Glomerular endothelial cell (primary cell): ENCODE results near the gene SRF. TPM values are rescaled to one million over a fixed set of nuclear protein-coding genes. Genes with fewer than 3 reads are reported as not detected.

Experiments used
- total RNA-seq: library from RNA; depleted of rRNA; stranded (reverse); fragments of >200 nt; gene quantifications from 2 replicates; pipeline ENCODE4 v1.2.3, GENCODE V29; 2015

The SRF gene
- total RNA-seq, 1 donor from 2014 or later: 31.4 TPM

Other genes starting within 250 kb of the SRF start
- 52.2 and 58.1 TPM in 2 replicates for gene CNPY3, start 241.8 kb upstream of the SRF start, total RNA-seq
- gene GNMT, start 210.5 kb upstream of the SRF start, total RNA-seq: not detected in 2 replicates
- gene PEX6, start 192.1 kb upstream of the SRF start, total RNA-seq: 22.3 and 22.5 TPM in 2 replicates
- 56.4 and 60.8 TPM in 2 replicates for gene PPP2R5D, start 186.7 kb upstream of the SRF start, total RNA-seq
- gene MEA1, start 157.3 kb upstream of the SRF start, total RNA-seq: 50.8 and 53.2 TPM in 2 replicates
- gene KLHDC3, start 157.0 kb upstream of the SRF start, total RNA-seq: 88.4 and 88.6 TPM in 2 replicates
- 83.9 and 99.2 TPM in 2 replicates for gene RRP36, start 149.6 kb upstream of the SRF start, total RNA-seq
- 26.6 and 31.9 TPM in 2 replicates for gene CUL7, start 117.4 kb upstream of the SRF start, total RNA-seq
- gene MRPL2, start 111.8 kb upstream of the SRF start, total RNA-seq: 18.2 and 29.3 TPM in 2 replicates
- gene KLC4, start 111.6 kb upstream of the SRF start, total RNA-seq: 18.0 and 22.2 TPM in 2 replicates
- 53.8 and 73.6 TPM in 2 replicates for gene PTK7, start 95.0 kb upstream of the SRF start, total RNA-seq
- gene CUL9, start 10.9 kb downstream of the SRF start, total RNA-seq: 42.1 and 49.7 TPM in 2 replicates
- 87.5 and 133 TPM in 2 replicates for gene DNPH1, start 58.2 kb downstream of the SRF start, total RNA-seq
- gene TTBK1, start 72.2 kb downstream of the SRF start, total RNA-seq: 0.06 TPM in 1 of 2 replicates, not detected in the other
- gene SLC22A7, start 127.0 kb downstream of the SRF start, total RNA-seq: not detected in 2 replicates
- not detected in 2 replicates for gene CRIP3, start 137.6 kb downstream of the SRF start, total RNA-seq
- gene ZNF318, start 198.4 kb downstream of the SRF start, total RNA-seq: 10.2 and 16.0 TPM in 2 replicates